Activated CD4-positive, alpha-beta T cell treated with anti-CD3 and anti-CD28 coated beads, Interleukin-2, amount 10 ng/mL, durations not matched to agents 24 days and 14 days (primary cell): Measurements from ENCODE around the gene GUCY2D. TPM values are rescaled to one million over a fixed set of nuclear protein-coding genes. Genes with fewer than 3 reads are reported as not detected.
A peak's percentile ranks its signal among the peaks of the same experiment; 100 is the strongest.

Source experiments
- DNase-seq: peaks from one replicate; pipeline ENCODE4 v3.0.0; 2022
- H3K27ac Mint-ChIP-seq: one replicate; pipeline ENCODE4 v1.8.0; 2022; ENCODE audit warnings: mild to moderate bottlenecking, mixed read lengths
- H3K27me3 Mint-ChIP-seq: one replicate; pipeline ENCODE4 v1.8.0; 2022; ENCODE audit warnings: mixed read lengths
- H3K36me3 Mint-ChIP-seq: one replicate; pipeline ENCODE4 v1.8.0; 2022; ENCODE audit warnings: low read depth, mild to moderate bottlenecking, mixed read lengths
- H3K4me1 Mint-ChIP-seq: one replicate; pipeline ENCODE4 v1.8.0; 2021; ENCODE audit warnings: mixed read lengths
- H3K4me3 Mint-ChIP-seq: one replicate; pipeline ENCODE4 v1.8.0; 2022; ENCODE audit warnings: mild to moderate bottlenecking, moderate library complexity, mixed read lengths
- H3K9me3 Mint-ChIP-seq: one replicate; pipeline ENCODE4 v1.8.0; 2021; ENCODE audit warnings: mixed read lengths
- intact Hi-C: fragments of 100-400 bp; cut with micrococcal nuclease; formaldehyde crosslinking; loops from one replicate; pipeline ENCODE4 v1.15.1; 2023
- total RNA-seq: library from RNA; stranded (reverse); gene quantifications from 2 replicates; pipeline ENCODE4 v1.2.3, GENCODE V29; 2022

GUCY2D gene
- total RNA-seq, 1 donor from 2014 or later, result not detected

DNA sequence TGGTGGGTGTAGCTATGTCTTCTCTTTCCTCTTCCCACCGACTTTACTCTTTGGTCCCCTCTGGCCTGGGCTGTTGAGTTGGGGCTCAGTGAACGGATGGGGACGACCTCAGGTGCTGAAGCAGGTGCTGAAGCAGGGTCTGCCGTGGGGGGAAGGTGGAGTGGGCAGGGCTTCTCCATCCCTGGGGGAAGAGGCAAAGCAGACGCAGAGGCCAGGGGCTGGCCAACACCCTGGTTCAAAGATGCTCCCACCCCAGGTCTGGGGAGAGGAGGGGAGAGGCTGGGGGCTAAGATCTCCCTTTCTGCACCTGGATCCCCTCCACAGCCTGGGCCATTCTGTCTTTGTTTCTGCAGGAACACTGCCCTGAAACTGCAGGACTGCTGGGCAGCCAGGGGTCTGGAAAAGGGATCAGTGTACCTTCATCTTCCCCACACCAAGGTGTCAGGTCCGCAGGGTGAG lies 62.2 kb downstream of the GUCY2D start:
- H3K9me3 Mint-ChIP-seq, result no peaks in the 10 kb centered on the region
- no peak overlapping the region for H3K4me3 Mint-ChIP-seq
- peaks cover 51% of the 10 kb centered on the region for H3K27me3 Mint-ChIP-seq
- no peak for DNase-seq
- no peaks in the 10 kb centered on the region for H3K36me3 Mint-ChIP-seq
- no peak overlapping the region for H3K27ac Mint-ChIP-seq
- intact Hi-C loops, result no loop called here
- H3K4me1 Mint-ChIP-seq, result peaks cover 3% of the 10 kb centered on the region

DNA sequence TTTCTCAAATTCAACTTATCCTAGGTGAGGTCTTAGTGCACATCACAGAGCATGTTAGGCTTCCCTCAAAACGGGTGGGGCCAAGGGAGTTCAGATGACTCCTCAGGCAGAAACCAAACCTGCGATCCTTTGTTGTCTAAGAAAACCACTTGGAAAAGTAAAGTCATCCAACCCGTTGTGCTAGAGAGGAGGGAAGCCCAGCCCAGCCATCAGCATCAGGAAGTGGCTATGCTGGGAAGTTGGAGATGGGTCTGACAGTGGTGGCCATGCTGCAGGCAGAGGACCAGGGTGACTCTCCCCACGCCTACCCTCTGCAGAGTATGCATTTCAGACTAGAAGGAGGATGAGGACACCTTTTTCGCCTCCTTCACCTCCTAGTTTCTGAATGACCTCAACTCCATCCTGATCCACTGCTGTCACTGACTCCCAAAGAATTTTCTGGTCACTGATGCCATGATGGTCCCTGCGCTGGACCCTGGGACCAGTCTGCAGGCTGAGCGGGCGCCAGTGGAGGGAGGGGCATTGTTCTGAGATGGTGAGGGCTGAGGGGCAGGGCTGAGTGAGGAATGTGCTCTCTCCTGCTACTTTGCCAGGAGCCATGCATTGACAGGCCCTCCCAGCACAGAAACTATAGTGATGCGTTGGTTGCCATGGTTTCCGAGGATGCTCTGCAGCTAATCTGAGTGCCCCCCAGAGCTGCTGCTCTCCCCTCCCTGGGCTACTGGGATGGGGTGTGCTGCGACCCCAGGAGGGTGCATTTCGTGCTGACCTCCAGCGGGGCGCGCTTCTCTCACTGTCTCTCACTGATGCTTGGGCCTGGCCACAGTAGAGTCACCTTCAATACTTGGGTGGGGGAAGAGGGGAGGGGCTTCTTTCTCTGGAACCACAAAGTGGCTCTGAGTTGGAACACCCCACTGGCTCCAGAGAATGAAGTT lies 64.7 kb downstream of the GUCY2D start:
- H3K4me1 Mint-ChIP-seq, result peaks cover 3% of the 10 kb centered on the region
- no peak overlapping the region for H3K27ac Mint-ChIP-seq
- H3K36me3 Mint-ChIP-seq, result no peaks in the 10 kb centered on the region
- DNase-seq, result peak; percentile 72
- intact Hi-C loops, result no loop called here
- no peaks in the 10 kb centered on the region for H3K9me3 Mint-ChIP-seq
- no peak overlapping the region for H3K4me3 Mint-ChIP-seq
- peaks cover 48% of the 10 kb centered on the region for H3K27me3 Mint-ChIP-seq

DNA sequence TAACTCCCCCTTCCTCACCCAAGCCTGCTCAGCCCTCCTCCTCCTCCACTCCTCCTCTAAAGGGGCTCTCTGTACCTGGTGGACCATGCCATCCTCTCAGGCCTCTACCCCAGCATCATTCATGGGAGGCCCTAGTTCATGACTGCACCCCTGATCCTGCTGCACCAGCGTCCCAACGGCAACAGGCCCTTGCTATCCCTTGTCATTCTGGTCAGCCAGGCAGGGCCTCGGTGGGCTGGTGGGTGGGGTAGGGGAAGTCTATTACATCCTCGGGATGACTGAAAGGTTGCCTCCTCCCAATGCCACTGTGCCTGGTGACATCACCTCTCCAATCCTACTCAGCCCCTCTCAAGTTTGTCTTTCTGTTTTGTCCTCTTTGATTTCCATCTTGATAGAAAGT lies 65.4 kb downstream of the GUCY2D start:
- Mint-ChIP-seq H3K27me3 (peaks cover 47% of the 10 kb centered on the region), H3K36me3 (no peaks in the 10 kb centered on the region), H3K9me3 (no peaks in the 10 kb centered on the region), H3K27ac (no peak overlapping the region), H3K4me1 (peaks cover 4% of the 10 kb centered on the region), H3K4me3 (no peak overlapping the region)
- intact Hi-C loops, result no loop called here
- DNase-seq, result no peak

DNA sequence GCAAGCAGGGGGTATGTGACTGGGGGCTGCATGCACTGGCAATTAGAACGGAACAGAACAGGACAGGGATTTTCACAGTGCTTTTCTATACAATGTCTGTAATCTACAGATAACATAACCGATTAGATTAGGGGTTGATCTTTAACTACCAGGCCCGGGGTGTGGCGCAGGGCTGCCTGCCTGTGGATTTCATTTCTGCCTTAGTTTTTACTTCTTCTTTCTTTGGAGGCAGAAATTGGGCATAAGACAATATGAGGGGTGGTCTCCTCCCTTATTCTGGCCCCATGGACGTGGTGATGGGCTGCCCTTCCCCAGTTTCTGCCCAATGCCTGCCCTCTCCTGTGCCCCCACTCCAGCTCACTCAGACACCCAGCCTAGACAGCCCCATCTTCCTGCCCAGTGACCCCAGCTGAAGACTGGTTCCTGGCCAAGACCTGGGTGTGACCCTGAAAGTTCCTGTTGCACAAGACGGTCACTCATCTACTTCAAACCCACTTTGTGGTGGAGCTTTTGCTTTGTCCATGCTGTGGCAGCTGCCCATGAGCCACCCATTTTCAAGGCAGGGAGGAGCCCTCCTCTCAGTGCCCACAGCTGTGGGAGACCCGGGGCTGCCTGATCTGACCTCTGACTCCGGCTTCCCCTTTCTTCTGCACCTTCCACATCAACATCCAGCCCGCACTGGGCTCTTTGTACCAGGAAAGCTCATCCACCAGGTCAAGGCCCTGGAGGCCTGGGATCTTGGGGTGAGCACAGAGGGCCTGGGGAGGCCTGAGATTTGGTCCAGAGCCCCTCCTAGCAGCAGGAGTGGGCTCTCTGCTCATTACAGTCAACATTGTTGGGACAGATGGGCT lies 66.5 kb downstream of the GUCY2D start:
- H3K4me1 Mint-ChIP-seq, result peaks cover 13% of the 10 kb centered on the region
- no peak for DNase-seq
- no peaks in the 10 kb centered on the region for H3K36me3 Mint-ChIP-seq
- peaks cover 46% of the 10 kb centered on the region for H3K27me3 Mint-ChIP-seq
- no peak overlapping the region for H3K27ac Mint-ChIP-seq
- H3K4me3 Mint-ChIP-seq, result no peak overlapping the region
- intact Hi-C loops, result no loop called here
- no peaks in the 10 kb centered on the region for H3K9me3 Mint-ChIP-seq

DNA sequence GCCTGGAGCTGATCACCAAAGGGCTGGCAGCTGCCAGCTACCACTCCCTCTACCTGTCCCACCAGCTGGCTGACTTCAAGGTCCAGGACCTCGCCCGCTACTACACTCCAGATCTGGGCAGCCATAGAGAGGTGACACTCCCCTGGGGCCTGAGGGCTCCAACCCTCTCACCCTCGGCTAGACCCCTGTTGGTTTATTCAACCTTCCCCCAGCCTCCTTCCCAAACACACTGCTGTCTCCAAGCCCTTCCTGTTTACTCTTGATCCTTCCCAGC lies 67.1 kb downstream of the GUCY2D start:
- Mint-ChIP-seq H3K36me3 (no peaks in the 10 kb centered on the region), H3K4me1 (peaks cover 18% of the 10 kb centered on the region), H3K27me3 (peaks cover 48% of the 10 kb centered on the region), H3K27ac (no peak overlapping the region), H3K4me3 (no peak overlapping the region), H3K9me3 (no peaks in the 10 kb centered on the region)
- intact Hi-C loops, result no loop called here
- DNase-seq, result no peak

Other genes with a start within 250 kb of the GUCY2D start
- 121 and 128 TPM in 2 replicates for gene KDM6B, start 168.4 kb upstream of the GUCY2D start, total RNA-seq
- gene TMEM88, start 147.5 kb upstream of the GUCY2D start, total RNA-seq, result 6.1 and 7.1 TPM in 2 replicates
- 45.2 and 47.5 TPM in 2 replicates for gene NAA38, start 145.1 kb upstream of the GUCY2D start, total RNA-seq
- 12.7 and 14.0 TPM in 2 replicates for gene CYB5D1, start 144.6 kb upstream of the GUCY2D start, total RNA-seq
- 152 and 158 TPM in 2 replicates for gene CHD3, start 113.8 kb upstream of the GUCY2D start, total RNA-seq
- 6.2 and 6.5 TPM in 2 replicates for gene RNF227, start 86.3 kb upstream of the GUCY2D start, total RNA-seq
- 9.7 and 12.8 TPM in 2 replicates for gene KCNAB3, start 72.8 kb upstream of the GUCY2D start, total RNA-seq
- 150 and 159 TPM in 2 replicates for gene TRAPPC1, start 70.7 kb upstream of the GUCY2D start, total RNA-seq
- 52.4 and 54.5 TPM in 2 replicates for gene CNTROB, start 70.4 kb upstream of the GUCY2D start, total RNA-seq
- gene ALOX15B, start 36.4 kb downstream of the GUCY2D start, total RNA-seq, result not detected in 2 replicates
- gene ALOX12B, start 85.1 kb downstream of the GUCY2D start, total RNA-seq, result 0.77 and 0.88 TPM in 2 replicates
- not detected in 2 replicates for gene ALOXE3, start 115.9 kb downstream of the GUCY2D start, total RNA-seq
- gene HES7, start 121.5 kb downstream of the GUCY2D start, total RNA-seq, result 1.5 and 2.1 TPM in 2 replicates
- gene PER1, start 149.8 kb downstream of the GUCY2D start, total RNA-seq, result 39.4 and 41.7 TPM in 2 replicates
- gene VAMP2, start 160.3 kb downstream of the GUCY2D start, total RNA-seq, result 45.1 and 49.6 TPM in 2 replicates
- gene TMEM107, start 173.8 kb downstream of the GUCY2D start, total RNA-seq, result 20.9 and 21.4 TPM in 2 replicates
- gene BORCS6, start 187.6 kb downstream of the GUCY2D start, total RNA-seq, result 4.7 and 5.7 TPM in 2 replicates
- gene AURKB, start 208.0 kb downstream of the GUCY2D start, total RNA-seq, result 92.3 and 101 TPM in 2 replicates
- gene CTC1, start 245.4 kb downstream of the GUCY2D start, total RNA-seq, result 75.0 and 78.7 TPM in 2 replicates
- gene PFAS, start 246.7 kb downstream of the GUCY2D start, total RNA-seq, result 208 and 211 TPM in 2 replicates